IgD-negative memory B cell (primary cell): ENCODE results near the gene ADGRD1. TPM values are rescaled to one million over a fixed set of nuclear protein-coding genes. Genes with fewer than 3 reads are reported as not detected.

Experiments
- H3K27ac Mint-ChIP-seq, 3 donors: one replicate each; pipeline ENCODE4 v1.8.0; 2020 to 2022; ENCODE audit warnings: mild to moderate bottlenecking in 3 of 3, mixed read lengths in 3 of 3, moderate library complexity in 1 of 3
- H3K27me3 Mint-ChIP-seq: one replicate; pipeline ENCODE4 v1.8.0; 2021; ENCODE audit warnings: mixed read lengths
- H3K36me3 Mint-ChIP-seq: one replicate; pipeline ENCODE4 v1.8.0; 2020; ENCODE audit warnings: mild to moderate bottlenecking, mixed read lengths
- H3K4me1 Mint-ChIP-seq, 3 donors: one replicate each; pipeline ENCODE4 v1.8.0; 2020 to 2022; ENCODE audit warnings: mixed read lengths in 3 of 3, mild to moderate bottlenecking in 1 of 3
- H3K4me3 Mint-ChIP-seq, 4 donors: one replicate each; pipeline ENCODE4 v1.8.0; 2020 to 2022; ENCODE audit warnings: mild to moderate bottlenecking in 4 of 4, mixed read lengths in 4 of 4, moderate library complexity in 3 of 4
- H3K9me3 Mint-ChIP-seq, 3 donors: one replicate each; pipeline ENCODE4 v1.8.0; 2020 to 2021; ENCODE audit warnings: mixed read lengths in 3 of 3, mild to moderate bottlenecking in 1 of 3
- polyA plus RNA-seq: library from polyadenylated mRNA; unstranded; fragments of 300-500 nt; fragmentation: Illumina TruSeq; gene quantifications from one replicate; pipeline ENCODE4 v1.2.3, GENCODE V29; 2021

The ADGRD1 gene
- polyA plus RNA-seq, 1 donor from 2014 or later: 0.50 TPM

- Mint-ChIP-seq H3K4me3 (no peak overlapping the region), H3K9me3 (no peaks in the 10 kb centered on the region), H3K27ac (peak overlapping the region in 1 of 3 donors; percentile 39), H3K4me1 (peaks cover 21 to 27% (median 23%) of the 10 kb centered on the region in 3 donors), H3K27me3 (peaks cover 6% of the 10 kb centered on the region), H3K36me3 (no peaks in the 10 kb centered on the region)
Measured at GRCh38 chr12:130978785-130979184, 25.1 kb downstream of the ADGRD1 start.

- H3K27me3 Mint-ChIP-seq: peaks cover 6% of the 10 kb centered on the region
- no peaks in the 10 kb centered on the region for H3K9me3 Mint-ChIP-seq
- H3K4me1 Mint-ChIP-seq: peaks cover 21 to 27% (median 23%) of the 10 kb centered on the region in 3 donors
- no peaks in the 10 kb centered on the region for H3K36me3 Mint-ChIP-seq
- H3K4me3 Mint-ChIP-seq: peak overlapping the region in 3 of 4 donors; percentile 60 to 87 (median 86)
- H3K27ac Mint-ChIP-seq: peak overlapping the region in 2 of 3 donors; percentile 42 to 94
Measured at GRCh38 chr12:130981074-130981742, 27.5 kb downstream of the ADGRD1 start.

GRCh38 chr12:130981911-130982310 is 28.2 kb downstream of the ADGRD1 start:
- Mint-ChIP-seq H3K4me1 (peaks cover 21 to 27% (median 23%) of the 10 kb centered on the region in 3 donors), H3K9me3 (no peaks in the 10 kb centered on the region)

GRCh38 chr12:130982565-130983225 is 29.0 kb downstream of the ADGRD1 start:
- Mint-ChIP-seq H3K36me3 (no peaks in the 10 kb centered on the region), H3K27me3 (peaks cover 13% of the 10 kb centered on the region), H3K4me3 (peak overlapping the region in 2 of 4 donors; percentile 38 to 72), H3K9me3 (no peaks in the 10 kb centered on the region), H3K27ac (peak overlapping the region in 2 of 3 donors; percentile 23 to 94), H3K4me1 (peaks cover 21 to 27% (median 23%) of the 10 kb centered on the region in 3 donors)

More at GRCh38 chr12:130981911-130982310, 28.2 kb downstream of the ADGRD1 start:
- Mint-ChIP-seq H3K4me3 (peak overlapping the region in 1 of 4 donors; percentile 60), H3K27ac (peak overlapping the region in 1 of 3 donors; percentile 94), H3K36me3 (no peaks in the 10 kb centered on the region), H3K27me3 (peaks cover 6% of the 10 kb centered on the region)

GRCh38 chr12:130983328-130984017 is 29.8 kb downstream of the ADGRD1 start:
- Mint-ChIP-seq H3K4me3 (peak overlapping the region in 1 of 4 donors; percentile 11), H3K36me3 (no peaks in the 10 kb centered on the region), H3K27ac (no peak overlapping the region), H3K9me3 (no peaks in the 10 kb centered on the region), H3K4me1 (peaks cover 21 to 27% (median 23%) of the 10 kb centered on the region in 3 donors), H3K27me3 (peaks cover 13% of the 10 kb centered on the region)

- peaks cover 18 to 24% (median 23%) of the 10 kb centered on the region in 3 donors for H3K4me1 Mint-ChIP-seq
- no peak overlapping the region for H3K27ac Mint-ChIP-seq
- H3K9me3 Mint-ChIP-seq: no peaks in the 10 kb centered on the region
- no peaks in the 10 kb centered on the region for H3K36me3 Mint-ChIP-seq
- peaks cover 18% of the 10 kb centered on the region for H3K27me3 Mint-ChIP-seq
- H3K4me3 Mint-ChIP-seq: no peak overlapping the region
Measured at GRCh38 chr12:130984183-130985058, 30.7 kb downstream of the ADGRD1 start.

- H3K9me3 Mint-ChIP-seq: no peaks in the 10 kb centered on the region
- peaks cover 2% of the 10 kb centered on the region for H3K36me3 Mint-ChIP-seq
- H3K4me3 Mint-ChIP-seq: no peak overlapping the region
- H3K27ac Mint-ChIP-seq: no peak overlapping the region
- H3K27me3 Mint-ChIP-seq: peaks cover 22% of the 10 kb centered on the region
- H3K4me1 Mint-ChIP-seq: peaks cover 3 to 4% (median 3%) of the 10 kb centered on the region in 3 donors
Measured at GRCh38 chr12:130987151-130987931, 33.6 kb downstream of the ADGRD1 start.

GRCh38 chr12:130988261-130988660 is 34.6 kb downstream of the ADGRD1 start:
- H3K4me1 Mint-ChIP-seq: peaks cover 0 to 4% (median 1%) of the 10 kb centered on the region in 3 donors
- peaks cover 25% of the 10 kb centered on the region for H3K27me3 Mint-ChIP-seq
- no peak overlapping the region for H3K27ac Mint-ChIP-seq
- no peaks in the 10 kb centered on the region for H3K9me3 Mint-ChIP-seq
- H3K36me3 Mint-ChIP-seq: peaks cover 4% of the 10 kb centered on the region
- H3K4me3 Mint-ChIP-seq: no peak overlapping the region

GRCh38 chr12:130988751-130989150 is 35.0 kb downstream of the ADGRD1 start:
- Mint-ChIP-seq H3K4me3 (no peak overlapping the region), H3K36me3 (peaks cover 4% of the 10 kb centered on the region), H3K27me3 (peaks cover 25% of the 10 kb centered on the region), H3K4me1 (peaks cover 0 to 1% (median 0%) of the 10 kb centered on the region in 3 donors), H3K9me3 (no peaks in the 10 kb centered on the region), H3K27ac (no peak overlapping the region)

GRCh38 chr12:130989391-130989790 is 35.7 kb downstream of the ADGRD1 start:
- Mint-ChIP-seq H3K4me1 (peaks cover 0 to 1% (median 0%) of the 10 kb centered on the region in 3 donors), H3K27me3 (peaks cover 25% of the 10 kb centered on the region)

GRCh38 chr12:130990034-130990433 is 36.3 kb downstream of the ADGRD1 start:
- Mint-ChIP-seq H3K4me1 (peaks cover 0 to 1% (median 0%) of the 10 kb centered on the region in 3 donors), H3K27ac (no peak overlapping the region), H3K27me3 (peaks cover 25% of the 10 kb centered on the region), H3K9me3 (no peaks in the 10 kb centered on the region), H3K4me3 (no peak overlapping the region), H3K36me3 (peaks cover 4% of the 10 kb centered on the region)

More at GRCh38 chr12:130989391-130989790, 35.7 kb downstream of the ADGRD1 start:
- no peak overlapping the region for H3K27ac Mint-ChIP-seq
- peaks cover 4% of the 10 kb centered on the region for H3K36me3 Mint-ChIP-seq
- no peaks in the 10 kb centered on the region for H3K9me3 Mint-ChIP-seq
- H3K4me3 Mint-ChIP-seq: no peak overlapping the region

- H3K4me3 Mint-ChIP-seq: no peak overlapping the region
- H3K27ac Mint-ChIP-seq: no peak overlapping the region
- no peaks in the 10 kb centered on the region for H3K9me3 Mint-ChIP-seq
- H3K27me3 Mint-ChIP-seq: peaks cover 20% of the 10 kb centered on the region
- H3K36me3 Mint-ChIP-seq: peaks cover 4% of the 10 kb centered on the region
- peaks cover 0 to 1% (median 0%) of the 10 kb centered on the region in 3 donors for H3K4me1 Mint-ChIP-seq
Measured at GRCh38 chr12:130992448-130992847, 38.7 kb downstream of the ADGRD1 start.

GRCh38 chr12:130992979-130993538 is 39.4 kb downstream of the ADGRD1 start:
- Mint-ChIP-seq H3K36me3 (peaks cover 4% of the 10 kb centered on the region), H3K4me3 (no peak overlapping the region), H3K4me1 (peaks cover 0 to 1% (median 0%) of the 10 kb centered on the region in 3 donors), H3K27ac (no peak overlapping the region), H3K27me3 (peaks cover 18% of the 10 kb centered on the region), H3K9me3 (no peaks in the 10 kb centered on the region)
